HepG2 (cell line): ENCODE data around the gene MT1G. TPM values are rescaled to one million over a fixed set of nuclear protein-coding genes. Genes with fewer than 3 reads are reported as not detected.

Experiments used
- FOXA3 ChIP-seq: IDR thresholded peaks from 2 replicates; pipeline ENCODE4 v1.6.1; 2016; ENCODE audit warnings: missing genetic modification reagents, missing compliant biosample characterization
- HNF4G ChIP-seq, 2 experiments: sonication (generic) in 1 of 2; formaldehyde crosslinking in 1 of 2; IDR thresholded peaks; 2 replicates each; pipeline versions ENCODE4 v1.4.0 to v1.6.1; 2011 to 2020; ENCODE audit warnings: borderline replicate concordance in 2 of 2, low read depth in 2 of 2, mild to moderate bottlenecking in 2 of 2, low read length in 1 of 2, missing genetic modification reagents in 1 of 2, moderate library complexity in 1 of 2
- KDM4B ChIP-seq: sonication (generic); formaldehyde crosslinking; IDR thresholded peaks from 2 replicates; pipeline ENCODE4 v1.4.0; 2020; ENCODE audit warnings: missing genetic modification reagents
- MEIS2 ChIP-seq: sonication (generic); formaldehyde crosslinking; IDR thresholded peaks from 2 replicates; pipeline ENCODE4 v1.9.0; 2021; ENCODE audit warnings: mild to moderate bottlenecking, missing genetic modification reagents
- MTERF4 ChIP-seq: sonication (generic); formaldehyde crosslinking; IDR thresholded peaks from 2 replicates; pipeline ENCODE4 v1.8.0; 2023; ENCODE audit warnings: mild to moderate bottlenecking, missing genetic modification reagents
- PRDM10 ChIP-seq: sonication (generic); formaldehyde crosslinking; IDR thresholded peaks from 2 replicates; pipeline ENCODE4 v1.4.0; 2020; ENCODE audit warnings: low read depth, missing genetic modification reagents
- RARA ChIP-seq: IDR thresholded peaks from 2 replicates; pipeline ENCODE4 v1.6.1; 2016; ENCODE audit warnings: missing genetic modification reagents, missing compliant biosample characterization
- ZBED4 ChIP-seq: sonication (generic); formaldehyde crosslinking; IDR thresholded peaks from 2 replicates; pipeline ENCODE4 v1.4.0; 2020; ENCODE audit warnings: missing genetic modification reagents, borderline replicate concordance
- ZBTB20 ChIP-seq: sonication (generic); formaldehyde crosslinking; IDR thresholded peaks from 2 replicates; pipeline ENCODE4 v1.8.1; 2023; ENCODE audit warnings: missing genetic modification reagents, low read depth, mild to moderate bottlenecking, borderline replicate concordance
- ZNF296 ChIP-seq: sonication (generic); formaldehyde crosslinking; conservative IDR thresholded peaks from 2 replicates; pipeline ENCODE4 v1.5.0; 2020; ENCODE audit warnings: mild to moderate bottlenecking, missing genetic modification reagents
- ZNF331 ChIP-seq: sonication (generic); formaldehyde crosslinking; IDR thresholded peaks from 2 replicates; pipeline ENCODE4 v1.4.0; 2020; ENCODE audit warnings: missing genetic modification reagents
- ZNF431 ChIP-seq: sonication (generic); formaldehyde crosslinking; IDR thresholded peaks from 2 replicates; pipeline ENCODE4 v1.9.0; 2022; ENCODE audit warnings: missing genetic modification reagents, low read depth, mild to moderate bottlenecking, borderline replicate concordance
- ZNF441 ChIP-seq: sonication (generic); formaldehyde crosslinking; IDR thresholded peaks from 2 replicates; pipeline ENCODE4 v1.7.0; 2021; ENCODE audit warnings: missing genetic modification reagents, borderline replicate concordance
- ZNF562 ChIP-seq: sonication (generic); formaldehyde crosslinking; IDR thresholded peaks from 2 replicates; pipeline ENCODE4 v1.8.0; 2022; ENCODE audit warnings: missing genetic modification reagents, borderline replicate concordance
- ZSCAN20 ChIP-seq: sonication (generic); formaldehyde crosslinking; IDR thresholded peaks from 2 replicates; pipeline ENCODE4 v1.4.0; 2020; ENCODE audit warnings: missing genetic modification reagents, mild to moderate bottlenecking, borderline replicate concordance
- polyA plus RNA-seq, 8 experiments: library from polyadenylated mRNA; depleted of rRNA in 3 of 8; stranded (reverse) in 7 of 8; unstranded in 1 of 8; fragments of >200 nt; fragmentation: Illumina TruSeq in 4 of 8; extraction: Trizol in 4 of 8; gene quantifications; 2 replicates each; pipeline versions ENCODE4 v1.2.1 to v1.2.3, GENCODE V29; 2011 to 2016; ENCODE audit warnings: low read depth in 4 of 8, missing spikeins in 1 of 8, mixed read lengths in 1 of 8; ENCODE audit not compliant: insufficient read depth in 1 of 8
- total RNA-seq, 5 experiments: library from RNA; depleted of rRNA; stranded (reverse); fragments of >200 nt; fragmentation: Illumina TruSeq; extraction: Trizol; gene quantifications; 2 replicates each; pipeline ENCODE4 v1.2.3, GENCODE V29; 2016; ENCODE audit warnings: low read depth in 1 of 5
- TF ChIP-seq, protein P1 (sequence below): sonication (generic); formaldehyde crosslinking; IDR thresholded peaks from 2 replicates; pipeline ENCODE4 v1.5.0; 2020; ENCODE audit warnings: mild to moderate bottlenecking, missing genetic modification reagents

Gene MT1G
- total and polyA plus RNA-seq, 2 of the 13 experiments (the other 11 are each of a cell fraction or from before 2014, with no cell fraction given), result 3.6 to 377 TPM

GRCh38 chr16:56657555-56658326, 10.1 kb downstream of the MT1G start, which contains the start of gene MT1F (continued):
- TF ChIP-seq FOXA3 (CRISPR knock-in tag) (0 out of 2 replicates have a peak, but pooled peaks have one; percentile 18), ZNF331 (CRISPR knock-in tag) (no peak), ZNF441 (CRISPR knock-in tag) (peak; percentile 53; the same call in 1 of the 2 replicates), ZSCAN20 (CRISPR knock-in tag) (0 out of 2 replicates have a peak, but pooled peaks have one; percentile 35), PRDM10 (CRISPR knock-in tag) (no peak), RARA (CRISPR knock-in tag) (no peak), ZBED4 (CRISPR knock-in tag) (no peak), ZNF562 (CRISPR knock-in tag) (no peak), MEIS2 (CRISPR knock-in tag) (peak; percentile 27; the same call in 1 of the 2 replicates), HNF4G (IDR thresholded peaks at IDR 0.05; ENCODE audit: borderline replicate concordance, low read depth, low read length) (no peak; the same call in 1 of the 2 replicates), HNF4G (CRISPR knock-in tag; IDR thresholded peaks at IDR 0.05; ENCODE audit: borderline replicate concordance, low read depth) (no peak), ZBTB20 (no peak; the same call in 1 of the 2 replicates), KDM4B (CRISPR knock-in tag) (no peak), ZNF431 (CRISPR knock-in tag) (no peak), ZNF296 (CRISPR knock-in tag) (peak; percentile 20; the same call in 1 of the 2 replicates), MTERF4 (CRISPR knock-in tag) (0 out of 2 replicates have a peak, but pooled peaks have one; percentile 28)
- TF ChIP-seq, protein P1, sequence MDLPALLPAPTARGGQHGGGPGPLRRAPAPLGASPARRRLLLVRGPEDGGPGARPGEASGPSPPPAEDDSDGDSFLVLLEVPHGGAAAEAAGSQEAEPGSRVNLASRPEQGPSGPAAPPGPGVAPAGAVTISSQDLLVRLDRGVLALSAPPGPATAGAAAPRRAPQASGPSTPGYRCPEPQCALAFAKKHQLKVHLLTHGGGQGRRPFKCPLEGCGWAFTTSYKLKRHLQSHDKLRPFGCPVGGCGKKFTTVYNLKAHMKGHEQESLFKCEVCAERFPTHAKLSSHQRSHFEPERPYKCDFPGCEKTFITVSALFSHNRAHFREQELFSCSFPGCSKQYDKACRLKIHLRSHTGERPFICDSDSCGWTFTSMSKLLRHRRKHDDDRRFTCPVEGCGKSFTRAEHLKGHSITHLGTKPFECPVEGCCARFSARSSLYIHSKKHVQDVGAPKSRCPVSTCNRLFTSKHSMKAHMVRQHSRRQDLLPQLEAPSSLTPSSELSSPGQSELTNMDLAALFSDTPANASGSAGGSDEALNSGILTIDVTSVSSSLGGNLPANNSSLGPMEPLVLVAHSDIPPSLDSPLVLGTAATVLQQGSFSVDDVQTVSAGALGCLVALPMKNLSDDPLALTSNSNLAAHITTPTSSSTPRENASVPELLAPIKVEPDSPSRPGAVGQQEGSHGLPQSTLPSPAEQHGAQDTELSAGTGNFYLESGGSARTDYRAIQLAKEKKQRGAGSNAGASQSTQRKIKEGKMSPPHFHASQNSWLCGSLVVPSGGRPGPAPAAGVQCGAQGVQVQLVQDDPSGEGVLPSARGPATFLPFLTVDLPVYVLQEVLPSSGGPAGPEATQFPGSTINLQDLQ (CRISPR knock-in tag), result 0 out of 2 replicates have a peak, but pooled peaks have one; percentile 49
